ENCODE results near the gene ZNF268. TPM values are rescaled to one million over a fixed set of nuclear protein-coding genes. Genes with fewer than 3 reads are reported as not detected.

Gene ZNF268
- total RNA-seq, 1 experiment from 2014 or later, result 12.2 TPM

DNA sequence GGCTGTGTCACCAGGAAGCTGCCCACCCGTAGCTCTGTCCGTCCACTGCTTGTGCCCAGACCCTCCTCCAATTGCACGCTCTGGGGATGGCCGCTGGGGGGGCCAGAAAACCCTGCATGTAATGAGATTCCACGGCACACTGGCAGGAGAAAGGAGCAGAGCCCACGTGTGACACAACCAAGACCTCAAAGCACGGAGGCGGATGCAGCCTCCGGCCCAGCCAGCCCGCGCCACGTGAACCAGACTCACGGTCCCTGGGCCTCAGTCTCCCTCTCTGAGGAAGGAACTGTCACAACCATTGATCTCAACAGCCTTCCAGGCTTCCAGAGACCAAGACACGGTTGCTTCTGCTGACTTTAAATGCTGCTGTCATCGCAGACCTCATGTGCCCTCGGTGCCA lies 39.9 kb downstream of the ZNF268 start:
- CTCF ChIA-PET, result no interaction called here
- Histone ChIP-seq H2AFZ (ENCODE audit: low read depth, low read length, poor library complexity, severe bottlenecking) (no peak overlapping the region), H3K9ac (ENCODE audit: low read length) (no peak overlapping the region), H3K79me2 (ENCODE audit: insufficient read depth, low read length) (no peaks in the 10 kb centered on the region), H3K36me3 (ENCODE audit: control insufficient read depth in 1 of 2, insufficient read depth in 2 of 2, low read length in 2 of 2) (no peaks in the 10 kb centered on the region), H4K20me1 (ENCODE audit: insufficient read depth) (no peaks in the 10 kb centered on the region), H3K9me3 (ENCODE audit: control insufficient read depth in 1 of 2, insufficient read depth in 1 of 2, low read depth in 1 of 2, low read length in 2 of 2) (peaks cover 3% of the 10 kb centered on the region in 2 experiments; a peak in 2 of 4 replicates), H3K27me3 (ENCODE audit: insufficient read depth, low read length) (no peaks in the 10 kb centered on the region), H3K4me2 (ENCODE audit: low read length) (no peak overlapping the region), H3K4me1 (ENCODE audit: control insufficient read depth in 1 of 2, insufficient read depth in 2 of 2, low read length in 2 of 2) (no peaks in the 10 kb centered on the region), H3K4me3 (replicated peaks in 1 of 2; ENCODE audit: low read depth in 1 of 2, low read length in 2 of 2) (no peak overlapping the region), H3K27ac (ENCODE audit: low read depth, low read length) (no peak overlapping the region), H3K9me2 (ENCODE audit: insufficient read depth) (no peaks in the 10 kb centered on the region)
- intact Hi-C loops (cut with micrococcal nuclease), result no loop called here
- BruUV-seq (replicated peaks), result no TSS peak
- DNase-seq (ENCODE audit: low read depth, low spot score) (no peak), ATAC-seq (no peak)
- RAD21 ChIA-PET (ENCODE audit: low non-redundant PET in 1 of 2, low total read pairs in 2 of 2, uncharacterized antibody in 2 of 2, unreplicated experiment in 2 of 2), result no interaction called here
- TF ChIP-seq TCF7L2 (IDR thresholded peaks at IDR 0.05; ENCODE audit: borderline replicate concordance, extremely low read depth, insufficient read depth, insufficient read length) (no peak), SIN3A (IDR thresholded peaks at IDR 0.05; ENCODE audit: low read depth) (no peak), ZFX (IDR thresholded peaks at IDR 0.05) (no peak), CBX3 (IDR thresholded peaks at IDR 0.05; ENCODE audit: low read depth) (no peak), JUND (IDR thresholded peaks at IDR 0.05) (no peak), SP1 (IDR thresholded peaks at IDR 0.05; ENCODE audit: low read depth) (no peak), ELF1 (IDR thresholded peaks at IDR 0.05; ENCODE audit: borderline replicate concordance, low read depth) (no peak), ZNF274 (IDR thresholded peaks at IDR 0.05; ENCODE audit: low read depth, low read length) (no peak), CEBPB (IDR thresholded peaks at IDR 0.05; ENCODE audit: low read depth) (no peak), FOSL1 (IDR thresholded peaks at IDR 0.05; ENCODE audit: low read depth) (no peak), ZBTB33 (IDR thresholded peaks at IDR 0.05; ENCODE audit: extremely low read depth, insufficient replicate concordance, low read length) (no peak), EGR1 (IDR thresholded peaks at IDR 0.05; ENCODE audit: low read depth) (no peak), EZH2 (IDR thresholded peaks at IDR 0.05) (no peak), POLR2A (IDR thresholded peaks at IDR 0.05; ENCODE audit: borderline replicate concordance, extremely low read depth, insufficient read depth, insufficient read length) (no peak), ATF3 (IDR thresholded peaks at IDR 0.05) (no peak), EZH2phosphoT487 (IDR thresholded peaks at IDR 0.05; ENCODE audit: borderline replicate concordance) (no peak), CTCF (IDR thresholded peaks at IDR 0.05 in 2 of 3, conservative IDR thresholded peaks at IDR 0.05 in 1 of 3; ENCODE audit: borderline replicate concordance in 1 of 3, insufficient read depth in 1 of 3, low read depth in 2 of 3, low read length in 2 of 3) (no peak), POLR2AphosphoS5 (IDR thresholded peaks at IDR 0.05; ENCODE audit: low read depth, low read length) (no peak)
- TF ChIP-seq, protein P1, sequence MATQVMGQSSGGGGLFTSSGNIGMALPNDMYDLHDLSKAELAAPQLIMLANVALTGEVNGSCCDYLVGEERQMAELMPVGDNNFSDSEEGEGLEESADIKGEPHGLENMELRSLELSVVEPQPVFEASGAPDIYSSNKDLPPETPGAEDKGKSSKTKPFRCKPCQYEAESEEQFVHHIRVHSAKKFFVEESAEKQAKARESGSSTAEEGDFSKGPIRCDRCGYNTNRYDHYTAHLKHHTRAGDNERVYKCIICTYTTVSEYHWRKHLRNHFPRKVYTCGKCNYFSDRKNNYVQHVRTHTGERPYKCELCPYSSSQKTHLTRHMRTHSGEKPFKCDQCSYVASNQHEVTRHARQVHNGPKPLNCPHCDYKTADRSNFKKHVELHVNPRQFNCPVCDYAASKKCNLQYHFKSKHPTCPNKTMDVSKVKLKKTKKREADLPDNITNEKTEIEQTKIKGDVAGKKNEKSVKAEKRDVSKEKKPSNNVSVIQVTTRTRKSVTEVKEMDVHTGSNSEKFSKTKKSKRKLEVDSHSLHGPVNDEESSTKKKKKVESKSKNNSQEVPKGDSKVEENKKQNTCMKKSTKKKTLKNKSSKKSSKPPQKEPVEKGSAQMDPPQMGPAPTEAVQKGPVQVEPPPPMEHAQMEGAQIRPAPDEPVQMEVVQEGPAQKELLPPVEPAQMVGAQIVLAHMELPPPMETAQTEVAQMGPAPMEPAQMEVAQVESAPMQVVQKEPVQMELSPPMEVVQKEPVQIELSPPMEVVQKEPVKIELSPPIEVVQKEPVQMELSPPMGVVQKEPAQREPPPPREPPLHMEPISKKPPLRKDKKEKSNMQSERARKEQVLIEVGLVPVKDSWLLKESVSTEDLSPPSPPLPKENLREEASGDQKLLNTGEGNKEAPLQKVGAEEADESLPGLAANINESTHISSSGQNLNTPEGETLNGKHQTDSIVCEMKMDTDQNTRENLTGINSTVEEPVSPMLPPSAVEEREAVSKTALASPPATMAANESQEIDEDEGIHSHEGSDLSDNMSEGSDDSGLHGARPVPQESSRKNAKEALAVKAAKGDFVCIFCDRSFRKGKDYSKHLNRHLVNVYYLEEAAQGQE (IDR thresholded peaks at IDR 0.05; ENCODE audit: low read depth), result no peak
- POLR2A ChIA-PET, result no interaction called here

Measured in HCT116 (cell line).